HG03135 (cell line): Measurements from ENCODE around the gene CKS1B.

ENCODE experiments used
- ATAC-seq: cut with Tn5 transposase; IDR thresholded peaks from one replicate; pipeline ENCODE4 v1.9.1; 2021; ENCODE audit warnings: mild to moderate bottlenecking, moderate library complexity; ENCODE audit not compliant: unreplicated experiment

Gene CKS1B

DNA sequence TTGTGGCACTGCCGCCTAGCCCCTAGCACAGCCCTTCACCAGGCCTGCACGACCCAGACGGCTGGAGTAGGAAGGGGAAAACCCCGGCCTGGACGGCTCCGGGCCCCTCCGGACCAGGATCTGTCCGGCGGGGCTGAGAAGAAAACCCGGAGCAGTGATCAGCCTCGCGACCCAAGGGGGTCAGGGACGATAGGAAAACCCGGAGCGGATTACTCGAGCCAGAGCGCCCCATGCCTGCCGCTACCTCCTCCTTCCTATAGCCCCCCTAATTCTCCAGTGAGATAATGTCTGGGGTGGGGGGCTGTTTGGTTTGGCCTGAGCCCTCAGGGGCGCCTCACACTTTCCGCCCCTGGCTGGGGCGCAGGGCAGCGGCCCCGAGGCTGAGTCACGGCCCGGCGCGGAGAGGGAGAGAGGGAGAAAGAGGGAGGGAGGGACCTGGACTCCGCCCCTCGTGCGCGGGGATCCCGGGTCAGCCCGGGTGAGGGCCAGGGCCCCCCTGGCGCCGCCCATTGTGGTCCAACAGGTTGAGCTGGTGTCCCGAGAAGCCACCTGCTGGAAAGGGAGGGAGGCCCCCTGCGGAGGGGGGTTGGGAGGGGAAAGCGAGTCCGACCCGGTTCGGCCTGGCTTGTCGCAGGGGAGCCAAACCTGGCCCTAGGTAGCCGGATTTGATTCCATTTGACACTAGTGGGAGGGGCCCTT is 26.4 kb downstream of the CKS1B start:
- peak; percentile 42 for ATAC-seq

DNA sequence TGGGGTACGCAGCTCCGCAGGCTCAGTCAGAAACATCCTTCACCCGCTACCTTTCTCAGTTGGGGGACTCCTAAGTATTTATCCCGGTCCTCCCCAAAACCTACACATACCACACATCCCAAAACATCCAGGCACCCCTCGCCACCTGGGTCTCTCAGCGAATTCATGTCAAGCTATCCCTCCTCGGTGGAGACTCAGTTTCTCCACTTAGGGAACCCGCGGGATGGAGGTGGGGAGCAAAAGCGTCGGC is 26.9 kb downstream of the CKS1B start:
- no peak for ATAC-seq

DNA sequence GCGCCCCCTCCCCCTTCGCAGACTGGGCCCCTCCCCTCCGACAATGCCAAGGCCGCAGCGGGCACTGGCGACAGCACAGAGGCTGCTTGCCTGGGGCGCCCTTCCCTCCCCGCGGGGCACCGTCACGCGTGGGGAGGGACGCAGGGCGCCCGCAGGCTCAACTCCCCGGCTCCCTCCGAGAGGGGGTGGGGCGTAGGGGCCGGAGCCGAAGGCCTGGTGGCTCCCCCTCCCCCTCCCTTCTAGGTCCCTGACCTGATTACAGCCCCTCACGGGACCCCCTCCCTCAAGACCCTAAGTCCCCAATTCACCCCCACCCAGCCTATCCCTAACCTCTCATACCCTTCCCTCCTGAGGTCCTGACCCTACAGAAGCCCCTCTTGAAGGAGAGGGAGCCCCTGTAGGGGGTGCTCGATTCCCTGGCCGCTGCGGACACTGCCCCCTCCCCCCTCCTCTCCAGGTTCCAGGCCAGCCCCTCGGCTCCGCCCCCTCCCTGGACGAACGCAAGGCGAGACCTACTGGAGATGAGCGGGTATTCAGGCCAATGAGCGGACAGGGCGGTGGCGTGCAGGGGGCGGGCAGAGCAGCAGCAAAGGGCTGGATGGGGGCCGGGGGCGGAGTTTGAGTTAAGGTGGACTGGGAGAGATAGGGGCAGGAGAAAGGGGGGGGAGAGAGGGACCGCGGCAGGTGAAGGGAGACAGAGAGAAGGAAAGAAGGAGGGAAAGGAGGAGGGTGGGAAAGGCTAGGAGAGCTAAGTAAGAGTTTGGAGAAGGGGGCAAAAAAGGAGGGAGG is 27.4 kb downstream of the CKS1B start:
- ATAC-seq = peak; percentile 57

DNA sequence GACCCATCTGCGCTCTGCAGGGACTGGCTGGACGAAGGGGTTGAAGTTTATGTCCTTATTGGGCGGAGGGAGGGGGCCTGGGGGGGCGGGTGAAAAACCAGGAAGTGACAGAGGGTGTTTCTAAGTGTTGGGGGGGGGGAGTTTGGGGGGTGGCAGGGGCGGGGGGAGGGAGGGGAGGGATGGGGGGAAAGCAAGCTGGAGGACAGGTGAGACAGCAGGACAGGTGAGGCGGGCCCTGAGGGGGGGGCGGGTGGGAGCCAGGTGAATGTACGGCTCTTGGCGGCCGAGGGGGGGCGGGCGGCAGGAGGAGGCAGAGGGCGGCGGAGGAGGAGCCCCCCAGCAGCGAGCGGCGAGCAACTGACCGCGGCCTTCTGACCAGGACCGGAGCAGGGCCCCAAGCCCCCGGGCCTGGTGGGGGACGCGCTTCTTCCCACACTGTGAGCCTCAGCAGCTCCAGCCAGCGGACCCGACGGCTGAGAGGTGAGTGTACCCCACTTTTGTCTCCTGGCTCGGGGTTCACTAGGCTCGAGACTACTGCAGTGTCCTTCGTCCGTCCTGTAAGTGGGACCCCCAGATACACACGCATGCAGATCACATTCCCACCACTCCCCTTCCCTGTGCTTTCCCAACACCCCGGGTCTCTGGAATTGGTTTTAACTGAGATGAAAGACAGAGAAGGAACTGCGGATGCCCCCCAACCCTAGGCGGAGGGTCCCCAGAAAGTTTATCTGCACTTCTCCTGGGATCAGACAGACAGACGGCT is 28.2 kb downstream of the CKS1B start, which contains the start of gene ZBTB7B:
ZBTB7B (plus strand) TSS at position 339 of the 763 bp plus-strand sequence. CDS start 11,859 bp downstream, outside the sequence.
- no peak for ATAC-seq

DNA sequence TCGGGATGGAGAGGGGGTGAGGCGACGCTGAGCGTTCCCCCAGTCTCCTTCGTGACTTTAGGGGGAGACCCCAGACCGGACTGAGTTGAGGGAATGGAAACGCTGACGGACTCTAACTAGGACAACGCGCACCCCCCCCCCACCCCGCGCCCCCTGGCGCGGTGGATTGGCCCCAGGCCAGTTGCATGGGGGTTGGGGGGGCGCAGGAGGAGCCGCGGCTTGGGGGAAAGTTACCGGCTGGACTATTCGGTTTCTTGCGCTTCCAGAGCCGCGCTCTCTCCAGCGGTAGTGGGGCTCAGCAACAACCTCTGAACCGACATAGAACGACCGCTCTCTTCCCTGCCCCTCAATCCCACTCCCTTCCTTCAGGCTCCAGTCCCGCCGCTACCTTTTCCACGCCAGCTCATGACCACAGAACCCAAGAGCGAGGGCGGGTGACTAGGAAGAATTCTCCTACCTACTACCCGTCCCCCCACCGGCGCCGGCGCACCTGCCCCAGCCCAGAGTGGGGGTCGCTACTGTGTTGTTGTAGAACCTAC is 28.8 kb downstream of the CKS1B start:
- no peak for ATAC-seq

DNA sequence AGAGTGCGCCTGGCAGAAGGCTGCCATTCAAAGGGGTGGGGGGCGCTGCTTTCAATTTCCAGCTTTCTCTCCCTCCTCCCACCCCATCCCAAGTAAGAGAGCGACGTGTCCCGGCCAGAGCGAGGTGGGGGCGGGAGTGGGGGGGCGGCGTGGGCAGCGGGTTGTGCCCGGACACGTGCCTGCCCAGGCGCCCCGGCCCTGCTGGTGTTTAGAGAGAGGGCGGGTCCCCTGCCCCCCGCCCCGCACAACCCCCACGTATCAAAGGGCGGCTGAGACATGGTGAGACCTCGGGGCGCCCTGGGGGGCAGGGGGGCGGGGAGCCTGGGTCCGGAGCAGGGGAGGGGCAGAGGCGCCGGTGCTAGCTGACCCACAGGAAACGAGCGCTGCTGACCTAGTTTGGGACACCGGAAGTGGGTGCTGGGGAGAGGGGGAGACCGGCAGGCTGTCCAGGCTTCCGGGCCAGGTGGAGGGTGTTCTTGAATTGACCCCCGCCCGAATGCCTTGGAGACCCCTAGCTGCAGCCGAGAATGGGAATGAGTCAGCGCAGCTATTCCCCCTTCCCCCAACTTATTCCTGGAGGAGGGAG is 29.4 kb downstream of the CKS1B start:
- no peak for ATAC-seq

DNA sequence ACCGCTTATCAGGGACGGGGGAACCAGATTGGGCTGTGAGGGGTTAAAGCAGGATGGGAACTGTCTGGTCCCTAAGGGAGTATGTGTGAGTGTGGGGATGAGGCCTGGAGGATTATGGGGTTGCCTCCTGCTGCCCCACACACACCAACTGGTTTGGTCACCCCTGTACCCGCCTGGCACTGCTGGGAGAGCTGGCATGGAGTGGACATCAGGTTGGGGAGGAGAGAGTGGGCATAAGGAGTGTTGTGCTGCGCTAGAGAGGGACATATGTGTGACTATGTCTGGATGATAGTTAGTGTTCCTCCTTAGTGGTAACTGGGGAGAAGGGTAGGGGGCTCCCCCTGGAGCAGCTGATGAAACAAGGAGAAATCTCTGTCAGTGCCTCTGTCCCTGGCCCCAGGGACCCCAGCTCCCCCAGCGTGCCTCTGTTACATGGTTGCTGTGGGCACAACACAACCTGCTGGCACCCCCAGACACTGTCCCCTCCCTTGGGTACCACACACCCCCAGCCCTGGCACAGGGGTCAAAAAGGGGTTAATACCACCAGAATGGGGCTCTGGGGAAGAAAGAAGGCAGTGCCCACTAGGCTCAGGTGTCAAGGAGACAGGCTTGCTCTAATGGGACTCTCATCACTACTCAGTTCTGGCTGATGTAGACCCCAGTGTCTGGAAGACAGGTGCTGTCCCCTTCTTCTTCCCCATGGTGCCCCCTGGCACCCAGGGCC is 30.0 kb downstream of the CKS1B start:
- no peak for ATAC-seq

DNA sequence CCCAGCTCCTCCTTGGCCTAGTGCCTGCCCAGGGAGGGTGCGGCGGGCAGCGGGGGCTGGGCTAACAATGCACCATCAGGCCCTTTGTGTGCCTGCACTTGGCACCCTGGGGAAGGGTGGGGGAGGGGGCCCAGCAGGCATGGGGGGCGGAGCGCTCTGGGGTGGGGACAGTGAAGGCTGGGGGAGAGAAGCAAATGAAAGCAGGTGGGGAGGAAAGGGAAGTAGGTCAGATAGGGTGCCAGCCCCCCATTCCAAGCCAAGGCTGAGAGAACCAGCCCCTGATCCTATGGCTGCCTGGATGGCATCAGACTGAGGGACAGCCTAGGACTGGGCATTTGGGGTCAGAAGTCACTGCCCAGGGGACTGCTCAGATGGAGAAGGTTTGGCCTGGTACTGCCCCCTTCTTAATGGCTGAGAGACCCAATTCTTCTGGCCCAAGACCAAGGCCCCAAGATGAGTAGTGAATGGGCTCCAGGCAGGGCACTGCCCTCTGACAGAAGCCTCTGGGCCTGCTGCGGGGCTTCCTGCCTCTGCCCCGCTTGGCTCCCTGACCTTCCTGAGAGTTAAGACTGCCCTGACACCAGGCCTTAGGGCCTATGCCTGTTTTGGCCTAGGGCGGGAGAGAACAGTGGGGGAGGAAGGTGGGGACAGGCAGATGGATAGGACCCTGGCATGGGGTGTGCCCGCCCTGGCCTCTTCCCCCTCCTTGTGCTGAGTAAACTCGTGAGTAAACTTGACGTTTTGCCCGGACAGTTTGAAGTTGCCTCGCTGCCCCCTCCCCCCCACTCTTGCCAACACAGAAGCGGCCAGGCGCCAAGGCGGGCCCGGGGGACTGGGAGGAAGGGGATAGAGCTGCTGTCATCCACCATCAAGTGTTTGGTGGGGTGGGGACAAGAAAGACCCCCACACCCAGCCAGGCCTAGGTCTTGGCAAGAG is 30.9 kb downstream of the CKS1B start:
- ATAC-seq = no peak

DNA sequence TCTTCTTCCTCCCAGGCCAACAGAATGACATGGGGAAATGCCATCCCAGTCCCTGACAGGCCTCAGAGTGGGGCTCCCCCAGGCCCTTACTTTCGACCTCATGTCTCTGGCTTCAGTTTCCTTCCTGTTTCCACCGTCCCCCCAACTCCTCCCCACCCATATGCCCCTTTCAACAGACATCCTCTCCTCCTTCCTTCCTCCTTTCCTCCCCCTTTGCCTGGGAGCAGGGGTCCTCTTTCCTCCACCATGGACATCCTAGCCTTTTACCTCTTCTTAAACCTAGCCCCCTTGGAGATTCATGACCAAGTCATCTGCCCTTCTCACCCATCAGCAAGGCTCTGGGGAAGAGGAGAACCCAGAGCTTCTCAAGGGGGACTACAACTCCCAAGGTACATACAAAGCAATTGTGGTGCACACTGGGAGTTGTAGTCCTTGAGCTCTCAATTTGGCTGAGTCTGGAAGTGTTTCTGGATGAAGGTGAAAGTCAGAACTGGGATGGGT is 32.2 kb downstream of the CKS1B start:
- ATAC-seq = no peak

DNA sequence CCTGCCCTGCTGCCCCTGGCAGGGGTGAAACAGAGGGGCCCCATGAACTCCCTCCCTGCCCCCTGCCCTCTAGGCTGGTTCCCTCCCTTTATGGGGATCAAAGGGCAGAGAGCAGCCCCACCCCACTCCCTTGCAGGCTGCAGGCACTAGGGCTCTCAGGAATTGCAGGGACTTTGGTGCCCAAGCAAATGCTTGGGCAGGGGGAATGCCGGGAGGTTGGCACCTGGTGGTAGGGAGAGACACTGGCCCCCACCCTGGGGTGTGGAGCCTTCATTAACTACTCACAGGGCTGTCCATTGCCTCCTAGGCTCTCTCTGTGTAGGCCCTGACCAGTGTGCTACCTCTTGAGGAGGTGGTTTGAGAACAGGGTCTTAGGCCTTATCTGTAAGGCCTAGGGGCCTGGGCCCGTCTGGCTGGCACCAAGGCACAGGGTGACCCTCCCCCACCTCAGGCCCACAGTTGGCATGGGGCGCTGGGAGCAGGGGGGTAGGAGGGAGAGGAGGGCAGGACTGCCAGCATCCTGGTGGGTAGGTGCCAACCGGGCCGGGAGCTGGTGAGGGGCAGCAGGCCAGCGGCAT is 32.9 kb downstream of the CKS1B start:
- ATAC-seq = no peak

DNA sequence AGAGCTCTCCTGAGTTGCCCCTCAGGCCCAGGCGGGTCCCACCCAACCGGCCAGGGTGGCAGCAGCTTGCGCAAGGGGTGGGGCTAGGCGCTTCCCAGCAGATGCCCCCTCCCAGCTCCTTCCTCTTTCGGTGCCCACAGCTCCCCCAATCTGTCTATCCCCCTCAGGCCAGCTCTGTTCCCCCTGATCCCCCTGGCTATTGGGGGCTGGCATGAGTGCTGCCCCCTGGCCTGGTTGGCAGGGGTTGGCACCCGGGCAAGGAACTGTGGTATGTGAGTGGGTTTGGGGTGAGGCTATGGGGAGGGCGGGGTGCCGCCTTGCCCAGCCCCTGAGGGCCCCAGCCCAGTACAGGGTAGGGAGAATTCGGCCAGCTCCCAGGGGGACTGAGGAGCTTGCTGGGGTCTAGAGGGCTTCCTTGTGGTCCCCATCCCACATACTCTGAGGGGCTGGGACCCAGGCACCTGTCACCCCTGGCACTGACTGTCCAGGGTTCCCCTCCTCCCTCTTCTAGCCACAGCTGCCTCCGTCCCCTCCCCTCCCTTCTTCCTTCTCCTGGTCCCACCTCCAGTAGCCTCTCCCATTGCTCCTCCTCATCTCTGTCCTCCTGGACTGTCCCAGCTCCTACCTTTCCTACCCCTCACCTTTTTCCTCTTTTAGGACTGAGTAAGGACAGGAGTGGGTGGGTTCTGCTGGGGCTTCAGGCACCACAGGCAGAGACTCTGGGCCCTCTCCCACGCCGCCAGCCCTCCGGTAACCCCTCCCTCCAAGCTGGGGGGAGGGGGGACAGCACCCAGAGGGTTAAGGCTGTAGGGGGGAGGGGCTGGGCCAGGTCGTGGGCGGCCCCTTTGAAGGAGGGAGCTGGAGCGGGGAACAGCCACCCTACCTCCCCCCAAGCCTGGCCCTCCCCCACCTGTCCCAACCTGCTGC is 33.8 kb downstream of the CKS1B start:
- no peak for ATAC-seq

DNA sequence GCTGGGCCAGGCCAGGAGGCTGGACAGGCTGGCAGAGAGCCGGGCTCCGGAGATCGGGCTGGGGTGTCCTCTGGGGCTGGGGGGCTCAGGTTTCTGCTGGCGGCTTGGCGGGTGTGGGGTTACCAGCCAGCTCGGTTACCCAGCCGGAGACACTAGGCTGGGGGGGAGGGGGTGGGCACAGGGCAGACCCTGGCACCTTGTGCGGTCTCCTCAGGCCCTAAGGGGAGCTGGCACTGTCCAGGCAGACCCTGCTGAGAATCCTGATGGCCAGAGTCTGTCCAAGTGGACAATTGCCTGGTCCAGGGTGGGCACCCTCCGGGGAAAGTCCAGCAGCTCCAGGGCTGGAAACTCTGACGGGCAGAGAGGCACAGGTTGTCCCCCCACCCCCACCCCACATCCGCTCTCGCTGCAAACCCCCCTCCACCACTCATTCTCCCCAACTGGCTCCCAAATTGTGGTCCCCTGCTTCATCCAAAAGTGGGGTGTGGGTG is 34.8 kb downstream of the CKS1B start:
- no peak for ATAC-seq

DNA sequence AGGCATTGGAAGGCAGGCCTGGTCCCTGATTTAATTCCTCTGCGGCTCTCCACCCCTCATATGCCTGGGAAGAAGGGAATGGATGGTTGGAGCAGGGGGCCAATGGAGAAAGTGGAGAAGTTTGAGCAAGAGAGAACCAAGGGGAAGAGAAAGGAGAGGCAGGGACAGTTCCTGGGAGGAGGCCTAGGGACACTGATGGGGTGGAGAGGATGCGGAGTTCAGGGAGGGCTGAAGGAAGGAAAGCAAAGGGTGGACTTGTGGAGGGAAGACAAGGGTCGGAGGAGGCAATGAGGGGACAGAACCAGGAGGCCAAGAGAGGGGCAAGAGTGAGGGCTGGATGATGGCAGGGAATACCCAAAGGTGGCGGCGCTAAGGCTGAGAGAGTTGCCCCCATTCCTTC is 35.3 kb downstream of the CKS1B start:
- no peak for ATAC-seq

DNA sequence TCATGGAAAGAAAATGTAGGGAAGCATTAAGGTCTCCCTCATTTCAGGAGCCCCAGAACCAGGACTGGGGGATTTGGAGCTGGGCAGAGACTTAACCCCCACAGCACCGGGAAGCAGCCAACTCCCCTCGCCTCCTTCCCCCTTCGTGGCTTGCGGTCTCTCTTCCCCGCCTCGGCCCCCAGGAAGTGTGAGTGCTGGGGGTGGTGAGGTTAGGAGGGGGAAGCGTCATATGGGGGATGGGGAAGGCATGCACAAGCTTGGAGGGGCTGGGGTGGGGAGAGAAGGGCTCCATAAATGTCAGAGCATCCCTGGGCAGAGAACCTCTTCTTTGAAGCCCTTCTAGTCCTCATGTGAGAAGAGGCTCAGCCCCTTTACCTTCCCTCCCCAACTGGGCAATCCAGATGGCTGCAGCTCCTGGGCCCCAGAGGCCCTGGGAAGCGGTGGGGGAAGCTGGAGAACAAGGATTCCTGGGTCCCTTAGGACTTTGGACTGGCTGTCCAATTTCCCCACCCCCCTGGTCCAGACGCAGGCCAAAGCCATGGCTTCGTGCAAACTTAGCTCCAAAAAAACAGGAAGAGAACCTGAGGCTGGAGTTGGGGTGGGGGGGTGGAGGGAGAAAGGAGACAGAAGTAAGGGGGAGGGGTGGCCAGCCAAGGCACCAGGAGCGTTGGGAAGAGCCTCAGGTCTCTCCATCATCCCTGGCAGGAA is 35.9 kb downstream of the CKS1B start:
- no peak for ATAC-seq

DNA sequence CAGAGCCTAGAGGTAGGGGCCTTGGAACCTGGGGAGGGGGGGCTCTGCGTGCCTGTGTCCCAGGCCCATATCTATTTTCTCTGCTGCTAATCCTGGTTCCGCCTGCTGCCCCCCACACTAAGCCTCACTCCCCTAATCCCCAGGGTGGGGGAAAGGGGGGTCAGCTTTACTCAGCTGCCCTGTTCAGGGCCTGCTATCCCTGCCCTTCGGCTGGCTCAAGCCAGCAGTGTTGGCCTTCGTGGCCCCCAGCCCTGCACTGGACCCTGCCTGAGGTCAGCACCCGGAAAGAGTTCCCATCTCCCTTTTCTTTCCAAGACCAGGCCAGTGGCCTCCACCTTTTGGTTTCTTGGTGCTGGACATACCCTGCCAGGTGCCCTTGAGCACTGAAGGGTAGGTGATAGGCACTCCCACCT is 36.5 kb downstream of the CKS1B start:
- no peak for ATAC-seq

DNA sequence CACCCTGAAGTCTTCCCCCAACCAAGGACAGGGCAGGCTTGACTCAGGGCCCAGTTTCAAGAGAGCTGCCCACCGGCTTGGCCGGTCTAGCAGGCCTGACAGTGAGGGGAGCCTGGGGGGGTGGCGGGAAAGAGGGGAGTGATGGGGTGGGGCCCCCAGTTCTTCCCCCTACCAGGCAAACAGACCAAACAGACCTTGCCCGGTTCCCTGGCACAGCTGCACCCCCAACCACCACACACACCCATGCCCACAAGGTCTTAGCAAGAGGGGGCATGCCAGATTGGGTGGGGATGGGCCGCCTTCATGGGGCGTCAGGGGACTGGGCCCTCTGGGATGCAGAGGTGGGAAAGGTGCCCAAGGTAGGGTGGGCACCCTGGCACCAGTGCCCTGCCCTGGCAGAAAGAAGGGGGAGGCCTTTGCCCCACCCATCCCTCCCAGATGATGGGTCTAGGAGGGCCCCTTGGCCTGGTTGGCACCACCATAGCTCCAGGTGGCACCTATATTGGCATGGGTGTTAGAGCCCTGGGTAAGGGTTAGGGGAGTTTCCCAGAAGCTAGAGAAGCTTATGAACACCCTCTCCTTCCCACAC is 37.0 kb downstream of the CKS1B start:
- no peak for ATAC-seq
